ENCODE data around the gene TNP1.

The TNP1 gene

DNA sequence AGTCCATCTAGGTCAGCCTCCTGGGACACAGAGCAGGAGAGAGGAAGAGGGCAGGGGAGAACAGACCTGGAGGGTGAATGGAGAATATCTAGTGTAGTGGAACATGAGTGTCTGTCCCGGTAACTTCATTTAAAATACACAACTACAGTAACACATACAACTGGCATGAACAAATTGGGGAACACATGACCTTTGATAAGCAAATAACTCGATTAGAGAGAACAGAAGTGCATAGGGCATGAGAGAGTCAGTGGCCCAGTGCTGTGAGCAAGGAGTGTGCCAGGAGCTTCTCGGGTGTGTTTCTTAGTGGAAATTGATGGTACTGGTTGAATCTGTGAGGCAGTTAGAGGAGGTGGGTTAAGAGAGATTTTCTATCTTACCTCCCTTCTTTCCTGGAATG, 40.8 kb downstream of the TNP1 start:
- H3K9me3 Mint-ChIP-seq, result peaks cover 2 to 6% of the 10 kb centered on the region in 2 donors
- DNase-seq (no peak), ATAC-seq (replicated peaks) (no peak)
- H3K4me3 Mint-ChIP-seq, result no peak overlapping the region
- H3K36me3 Mint-ChIP-seq (ENCODE audit: insufficient read depth), result no peaks in the 10 kb centered on the region
- H3K27me3 Mint-ChIP-seq, result peaks cover 0 to 14% of the 10 kb centered on the region in 2 donors
- H3K27ac Mint-ChIP-seq, result no peak overlapping the region
- no peaks in the 10 kb centered on the region for H3K4me1 Mint-ChIP-seq (ENCODE audit: low read depth in 2 of 2)

- Mint-ChIP-seq H3K36me3 (ENCODE audit: insufficient read depth) (no peaks in the 10 kb centered on the region), H3K27me3 (no peaks in the 10 kb centered on the region), H3K4me3 (no peak overlapping the region), H3K4me1 (ENCODE audit: low read depth in 2 of 2) (no peaks in the 10 kb centered on the region), H3K27ac (no peak overlapping the region), H3K9me3 (no peaks in the 10 kb centered on the region)
- no peak for ATAC-seq (replicated peaks)
- DNase-seq, result no peak
Measured at GRCh38 chr2:216810399-216811160, 49.3 kb downstream of the TNP1 start.
